ENCODE results near the gene ATRAID. TPM values are rescaled to one million over a fixed set of nuclear protein-coding genes. Genes with fewer than 3 reads are reported as not detected.

Gene ATRAID
- total and polyA plus RNA-seq, 2 donors (not counting 3 experiments of a cell fraction or from before 2014, with no cell fraction given) = 84.3 to 283 TPM

DNA sequence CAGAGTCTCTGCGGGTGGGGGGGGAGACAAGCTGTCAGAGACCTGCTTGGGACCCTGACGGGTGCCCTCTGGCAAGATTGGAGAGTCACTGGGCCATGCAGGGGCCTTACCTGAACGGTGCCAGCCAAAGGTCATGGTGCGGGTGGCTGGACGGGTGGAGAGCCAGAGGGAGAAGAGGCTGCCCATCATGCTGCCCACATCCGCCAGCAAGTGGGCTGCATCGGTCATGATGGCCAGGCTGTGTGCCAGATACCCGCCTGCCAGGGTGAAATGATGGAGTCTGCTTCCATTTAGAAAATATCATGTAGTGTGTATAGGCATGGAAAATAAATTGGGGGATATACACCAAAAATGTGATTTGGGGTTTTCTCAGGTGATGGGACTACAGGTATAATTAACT is 46.2 kb downstream of the ATRAID start:
- ChIA-PET POLR2A (no interaction called here), CTCF (interaction anchor here (1.4 kb wide), 1 partner anchor 31 kb away, joined by 3 read pairs; no protein-coding TSS in a partner anchor)
- Histone ChIP-seq H3K9me3 (replicated peaks; ENCODE audit: control insufficient read depth, insufficient read depth, low read length) (no peaks in the 10 kb centered on the region), H3K4me3 (replicated peaks in 1 of 3; ENCODE audit: insufficient read depth in 1 of 3, low read depth in 1 of 3, low read length in 3 of 3) (no peak overlapping the region), H4K20me1 (replicated peaks; ENCODE audit: control insufficient read depth, extremely low read depth, insufficient read depth, low read length) (no peaks in the 10 kb centered on the region), H3K27ac (ENCODE audit: insufficient read depth, low read depth, low read length) (no peak overlapping the region), H3K27me3 (ENCODE audit: control insufficient read depth in 2 of 2, insufficient read depth in 2 of 2, low read length in 2 of 2) (peaks cover 8 to 22% of the 10 kb centered on the region in 2 experiments), H3K9ac (replicated peaks; ENCODE audit: extremely low read depth, insufficient read depth, low read length) (no peak overlapping the region), H3K4me1 (ENCODE audit: control insufficient read depth, extremely low read depth, insufficient read depth, low read length) (peaks cover 15% of the 10 kb centered on the region), H3K36me3 (ENCODE audit: control insufficient read depth in 2 of 2, extremely low read depth in 1 of 2, insufficient read depth in 2 of 2, low read length in 2 of 2) (peaks cover 0 to 15% of the 10 kb centered on the region in 2 experiments), H3K79me2 (ENCODE audit: control insufficient read depth, insufficient read depth, low read length) (no peaks in the 10 kb centered on the region), H2AFZ (ENCODE audit: low read depth, low read length) (no peak overlapping the region), H3K9me1 (replicated peaks; ENCODE audit: control insufficient read depth, extremely low read depth, insufficient read depth, low read length) (no peaks in the 10 kb centered on the region), H3K4me2 (ENCODE audit: insufficient read depth, low read length) (no peak overlapping the region)
- BruUV-seq (replicated peaks) = no TSS peak
- DNase-seq (ENCODE audit: low read depth, low spot score) = no peak
- no peak for TF ChIP-seq GATA2 (IDR thresholded peaks at IDR 0.05; ENCODE audit: insufficient read depth, insufficient read length, low read depth, low read length)
- TF ChIP-seq POLR2AphosphoS5 (IDR thresholded peaks at IDR 0.05; ENCODE audit: insufficient read depth, low read depth, low read length) = no peak
- no peak for TF ChIP-seq EZH2 (IDR thresholded peaks at IDR 0.05; ENCODE audit: borderline replicate concordance, low read depth, low read length, severe bottlenecking)
- TF ChIP-seq, protein P1, sequence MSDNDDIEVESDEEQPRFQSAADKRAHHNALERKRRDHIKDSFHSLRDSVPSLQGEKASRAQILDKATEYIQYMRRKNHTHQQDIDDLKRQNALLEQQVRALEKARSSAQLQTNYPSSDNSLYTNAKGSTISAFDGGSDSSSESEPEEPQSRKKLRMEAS (IDR thresholded peaks at IDR 0.05; ENCODE audit: insufficient read depth, insufficient read length) = no peak
- TF ChIP-seq POLR2A (IDR thresholded peaks at IDR 0.05; ENCODE audit: low read depth, low read length) = no peak
- dilution Hi-C loops (cut with MboI; ENCODE audit: extremely low pct_ligation_motif_present, low sequenced_read_pairs) = no loop called here
- intact Hi-C loops (cut with micrococcal nuclease) = no loop called here
- no peak for FAIRE-seq

DNA sequence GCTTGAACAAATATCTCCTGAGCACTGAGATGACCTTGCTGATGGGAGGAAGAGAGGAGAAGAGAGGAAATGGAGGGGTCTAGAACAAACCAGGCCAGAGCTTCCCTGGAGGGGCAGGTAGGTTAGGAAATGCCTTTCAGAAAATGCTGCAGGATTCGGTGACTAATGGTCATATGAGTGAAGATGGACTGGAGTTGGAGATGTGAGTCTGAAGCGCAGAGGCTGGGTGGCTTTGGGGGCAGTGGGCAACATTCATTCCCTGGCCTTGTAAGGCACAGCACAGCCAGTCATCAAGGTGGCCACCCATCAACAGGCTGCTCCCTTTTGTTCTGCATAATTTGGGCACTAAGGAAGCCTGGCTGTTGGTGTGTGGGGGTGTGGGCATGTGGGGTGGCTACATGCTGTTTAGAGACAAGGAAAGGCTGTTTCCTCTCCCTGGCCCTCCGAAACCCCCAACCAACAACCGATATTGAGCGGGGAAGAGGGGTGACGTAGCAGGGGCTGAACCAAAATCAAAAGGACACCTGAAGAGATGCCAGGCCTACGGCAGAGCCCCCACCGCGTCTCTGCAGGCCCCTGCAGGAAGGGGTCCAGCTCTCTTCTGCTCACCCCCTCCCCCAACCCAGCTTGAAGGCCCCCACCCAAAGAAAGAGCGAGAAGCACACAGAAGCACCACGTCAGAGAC is 49.5 kb downstream of the ATRAID start:
- DNase-seq (ENCODE audit: low read depth, low spot score) (no peak), FAIRE-seq (no peak)
- Histone ChIP-seq H4K20me1 (replicated peaks; ENCODE audit: control insufficient read depth, extremely low read depth, insufficient read depth, low read length) (no peaks in the 10 kb centered on the region), H3K9ac (replicated peaks; ENCODE audit: extremely low read depth, insufficient read depth, low read length) (no peak overlapping the region), H3K9me3 (replicated peaks; ENCODE audit: control insufficient read depth, insufficient read depth, low read length) (no peaks in the 10 kb centered on the region), H3K4me1 (ENCODE audit: control insufficient read depth, extremely low read depth, insufficient read depth, low read length) (peaks cover 22% of the 10 kb centered on the region), H3K79me2 (ENCODE audit: control insufficient read depth, insufficient read depth, low read length) (no peaks in the 10 kb centered on the region), H2AFZ (ENCODE audit: low read depth, low read length) (no peak overlapping the region), H3K4me2 (ENCODE audit: insufficient read depth, low read length) (peak overlapping the region; percentile 10), H3K9me1 (replicated peaks; ENCODE audit: control insufficient read depth, extremely low read depth, insufficient read depth, low read length) (no peaks in the 10 kb centered on the region), H3K36me3 (ENCODE audit: control insufficient read depth in 2 of 2, extremely low read depth in 1 of 2, insufficient read depth in 2 of 2, low read length in 2 of 2) (peaks cover 0 to 9% of the 10 kb centered on the region in 2 experiments), H3K27ac (ENCODE audit: insufficient read depth, low read depth, low read length) (no peak overlapping the region), H3K27me3 (ENCODE audit: control insufficient read depth in 2 of 2, insufficient read depth in 2 of 2, low read length in 2 of 2) (peaks cover 15 to 38% of the 10 kb centered on the region in 2 experiments), H3K4me3 (replicated peaks in 1 of 3; ENCODE audit: insufficient read depth in 1 of 3, low read depth in 1 of 3, low read length in 3 of 3) (peak overlapping the region in 2 of 3 experiments; percentile 33 to 82)
- TF ChIP-seq POLR2A (IDR thresholded peaks at IDR 0.05; ENCODE audit: low read depth, low read length) = no peak
- no peak for TF ChIP-seq EZH2 (IDR thresholded peaks at IDR 0.05; ENCODE audit: borderline replicate concordance, low read depth, low read length, severe bottlenecking)
- no peak for TF ChIP-seq MYC (IDR thresholded peaks at IDR 0.05; ENCODE audit: low read depth, low read length)
- TF ChIP-seq POLR2AphosphoS5 (IDR thresholded peaks at IDR 0.05; ENCODE audit: insufficient read depth, low read depth, low read length) = no peak
- no peak for TF ChIP-seq FOS (IDR thresholded peaks at IDR 0.05; ENCODE audit: borderline replicate concordance, insufficient read depth, low read length)
- TF ChIP-seq JUN (IDR thresholded peaks at IDR 0.05; ENCODE audit: borderline replicate concordance, insufficient read depth, insufficient read length, low read depth) = no peak
- TF ChIP-seq, protein P1 (IDR thresholded peaks at IDR 0.05; ENCODE audit: insufficient read depth, insufficient read length) = no peak
- TF ChIP-seq, protein P2, sequence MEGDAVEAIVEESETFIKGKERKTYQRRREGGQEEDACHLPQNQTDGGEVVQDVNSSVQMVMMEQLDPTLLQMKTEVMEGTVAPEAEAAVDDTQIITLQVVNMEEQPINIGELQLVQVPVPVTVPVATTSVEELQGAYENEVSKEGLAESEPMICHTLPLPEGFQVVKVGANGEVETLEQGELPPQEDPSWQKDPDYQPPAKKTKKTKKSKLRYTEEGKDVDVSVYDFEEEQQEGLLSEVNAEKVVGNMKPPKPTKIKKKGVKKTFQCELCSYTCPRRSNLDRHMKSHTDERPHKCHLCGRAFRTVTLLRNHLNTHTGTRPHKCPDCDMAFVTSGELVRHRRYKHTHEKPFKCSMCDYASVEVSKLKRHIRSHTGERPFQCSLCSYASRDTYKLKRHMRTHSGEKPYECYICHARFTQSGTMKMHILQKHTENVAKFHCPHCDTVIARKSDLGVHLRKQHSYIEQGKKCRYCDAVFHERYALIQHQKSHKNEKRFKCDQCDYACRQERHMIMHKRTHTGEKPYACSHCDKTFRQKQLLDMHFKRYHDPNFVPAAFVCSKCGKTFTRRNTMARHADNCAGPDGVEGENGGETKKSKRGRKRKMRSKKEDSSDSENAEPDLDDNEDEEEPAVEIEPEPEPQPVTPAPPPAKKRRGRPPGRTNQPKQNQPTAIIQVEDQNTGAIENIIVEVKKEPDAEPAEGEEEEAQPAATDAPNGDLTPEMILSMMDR (IDR thresholded peaks at IDR 0.05; ENCODE audit: extremely low read depth in 1 of 2, insufficient read depth in 1 of 2, low read depth in 1 of 2, low read length in 2 of 2) = no peak
- TF ChIP-seq GATA2 (IDR thresholded peaks at IDR 0.05; ENCODE audit: insufficient read depth, insufficient read length, low read depth, low read length) = no peak
- CTCF ChIA-PET = interaction anchor here (1.3 to 6.9 kb wide), 4 partner anchors 19 to 42 kb away, joined by 4 to 143 read pairs (median 43); partner anchors contain the start of gene TRIM54
- intact Hi-C loops (cut with micrococcal nuclease) (no loop called here), dilution Hi-C loops (cut with MboI; ENCODE audit: extremely low pct_ligation_motif_present, low sequenced_read_pairs) (no loop called here)
- POLR2A ChIA-PET = no interaction called here
- BruUV-seq (replicated peaks) = TSS peak; percentile 11

Measured in endothelial cell of umbilical vein (primary cell).